ENCODE data around the gene CDHR3. TPM values are rescaled to one million over a fixed set of nuclear protein-coding genes. Genes with fewer than 3 reads are reported as not detected.

CDHR3 gene
- total and polyA plus RNA-seq, 3 donors from 2014 or later, result 3.8 to 8.5 (median 7.5) TPM

DNA sequence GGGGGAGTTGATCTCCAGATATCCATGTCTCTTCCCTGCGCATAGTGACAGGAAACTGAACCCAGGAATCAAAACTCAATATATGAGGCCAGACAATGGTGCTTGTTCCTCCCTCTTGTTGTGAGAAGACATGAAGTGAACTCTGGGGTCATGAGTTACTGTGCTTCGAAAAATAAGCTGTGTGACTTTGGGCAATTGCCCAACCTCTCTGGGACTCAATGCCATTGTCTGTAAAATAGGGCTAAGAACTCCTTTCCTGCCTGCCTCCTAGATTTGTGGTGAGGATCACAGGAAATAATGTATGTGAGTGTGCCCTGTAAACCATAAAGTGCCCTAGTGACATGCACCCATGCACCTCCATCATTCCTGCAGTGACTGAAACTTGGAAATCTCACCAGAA, 100.6 kb downstream of the CDHR3 start:
- H3K4me1 ChIP-seq, result peaks cover 21% of the 10 kb centered on the region
- intact Hi-C loops (cut with DNase I; ENCODE audit: low total_unique reads), result no loop called here
- no peak overlapping the region for H3K27ac ChIP-seq
- H3K27me3 ChIP-seq, result no peaks in the 10 kb centered on the region
- H3K9me3 ChIP-seq, result no peaks in the 10 kb centered on the region
- no peak for DNase-seq
- 82 to 90% methylated on average over 2 of the region's 2 CpGs for WGBS, 2 donors
- H3K36me3 ChIP-seq (ENCODE audit: low read depth, missing control alignments), result no peaks in the 10 kb centered on the region
- no peak for TF ChIP-seq CTCF (IDR thresholded peaks at IDR 0.05)
- TF ChIP-seq POLR2A (IDR thresholded peaks at IDR 0.05), result no peak
- no peak overlapping the region for H3K4me3 ChIP-seq

DNA sequence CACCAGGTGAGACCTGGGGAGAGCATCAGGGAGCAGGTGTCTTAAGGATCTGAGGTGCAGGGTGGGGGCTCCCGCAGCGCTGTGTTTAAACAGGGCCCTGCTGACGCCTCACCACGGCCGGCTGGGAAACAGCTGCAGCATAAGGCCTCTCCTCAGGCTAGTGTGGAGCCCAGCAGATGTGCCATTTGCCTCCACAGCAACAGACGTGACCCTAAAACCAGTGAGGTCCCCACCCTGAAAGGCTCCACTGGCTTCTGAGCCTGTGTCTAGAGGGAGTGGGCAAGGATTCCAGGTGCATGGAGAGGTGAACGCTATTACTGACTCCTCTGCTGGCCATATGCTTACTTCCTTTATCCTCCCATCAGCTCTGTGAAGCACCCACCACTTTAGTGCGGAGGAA, 101.3 kb downstream of the CDHR3 start:
- Histone ChIP-seq H3K4me3 (no peak overlapping the region), H3K9me3 (no peaks in the 10 kb centered on the region), H3K4me1 (peaks cover 21% of the 10 kb centered on the region), H3K36me3 (ENCODE audit: low read depth, missing control alignments) (no peaks in the 10 kb centered on the region), H3K27me3 (no peaks in the 10 kb centered on the region), H3K27ac (peak overlapping the region; percentile 25 to 72)
- WGBS, 2 donors, result 86 to 88% methylated on average over 8 of the region's 8 CpGs
- TF ChIP-seq CTCF (IDR thresholded peaks at IDR 0.05), result no peak
- intact Hi-C loops (cut with DNase I; ENCODE audit: low total_unique reads), result no loop called here
- DNase-seq, result no peak

DNA sequence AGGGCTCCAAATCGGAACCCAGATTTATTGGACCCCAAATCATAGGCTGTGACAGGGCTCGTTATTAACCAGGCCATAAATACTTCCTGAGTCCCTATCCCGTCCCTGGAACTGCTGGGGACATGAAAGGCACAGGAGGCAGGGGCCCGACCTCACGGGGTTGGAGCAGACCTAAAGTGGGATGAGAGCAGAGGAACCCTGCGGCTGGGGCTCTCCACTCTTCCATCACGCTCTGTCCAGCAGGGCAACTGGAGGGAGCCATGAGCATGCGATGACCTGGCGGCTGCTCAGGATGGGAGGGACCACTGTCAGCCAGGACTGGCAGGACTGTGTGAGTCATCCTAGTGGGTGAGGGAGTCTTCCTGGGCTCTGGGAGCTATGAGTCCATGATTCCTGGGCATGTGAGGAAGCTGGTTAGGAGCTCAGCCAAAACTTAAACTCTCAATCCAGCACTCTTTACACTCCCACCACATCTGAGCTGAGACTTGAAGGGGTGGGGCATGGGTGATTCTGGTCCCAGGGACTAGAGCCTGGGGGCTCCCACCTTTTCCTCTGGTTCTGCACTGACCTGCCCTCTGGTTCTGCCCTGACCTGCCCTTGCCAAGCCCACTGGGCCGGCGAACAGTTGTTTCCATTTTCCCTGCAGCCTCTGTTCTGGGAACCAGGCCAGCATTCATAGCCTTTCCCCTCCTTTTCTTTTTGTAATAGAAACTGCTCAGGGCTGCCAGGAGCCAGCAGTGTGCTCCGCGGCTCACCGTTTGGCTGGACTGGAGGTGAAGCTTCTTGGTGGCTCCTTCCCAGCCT, 101.9 kb downstream of the CDHR3 start:
- H3K27ac ChIP-seq, result peak overlapping the region; percentile 25 to 72
- TF ChIP-seq CTCF (IDR thresholded peaks at IDR 0.05) (no peak), POLR2A (IDR thresholded peaks at IDR 0.05) (no peak)
- H3K36me3 ChIP-seq (ENCODE audit: low read depth, missing control alignments), result no peaks in the 10 kb centered on the region
- H3K4me3 ChIP-seq, result no peak overlapping the region
- no peaks in the 10 kb centered on the region for H3K9me3 ChIP-seq
- H3K4me1 ChIP-seq, result peaks cover 21% of the 10 kb centered on the region
- WGBS, 2 donors, result 37 to 44% methylated on average over 12 to 14 of the region's 14 CpGs
- peak; percentile 91 for DNase-seq
- H3K27me3 ChIP-seq, result no peaks in the 10 kb centered on the region
- intact Hi-C loops (cut with DNase I; ENCODE audit: low total_unique reads), result no loop called here

DNA sequence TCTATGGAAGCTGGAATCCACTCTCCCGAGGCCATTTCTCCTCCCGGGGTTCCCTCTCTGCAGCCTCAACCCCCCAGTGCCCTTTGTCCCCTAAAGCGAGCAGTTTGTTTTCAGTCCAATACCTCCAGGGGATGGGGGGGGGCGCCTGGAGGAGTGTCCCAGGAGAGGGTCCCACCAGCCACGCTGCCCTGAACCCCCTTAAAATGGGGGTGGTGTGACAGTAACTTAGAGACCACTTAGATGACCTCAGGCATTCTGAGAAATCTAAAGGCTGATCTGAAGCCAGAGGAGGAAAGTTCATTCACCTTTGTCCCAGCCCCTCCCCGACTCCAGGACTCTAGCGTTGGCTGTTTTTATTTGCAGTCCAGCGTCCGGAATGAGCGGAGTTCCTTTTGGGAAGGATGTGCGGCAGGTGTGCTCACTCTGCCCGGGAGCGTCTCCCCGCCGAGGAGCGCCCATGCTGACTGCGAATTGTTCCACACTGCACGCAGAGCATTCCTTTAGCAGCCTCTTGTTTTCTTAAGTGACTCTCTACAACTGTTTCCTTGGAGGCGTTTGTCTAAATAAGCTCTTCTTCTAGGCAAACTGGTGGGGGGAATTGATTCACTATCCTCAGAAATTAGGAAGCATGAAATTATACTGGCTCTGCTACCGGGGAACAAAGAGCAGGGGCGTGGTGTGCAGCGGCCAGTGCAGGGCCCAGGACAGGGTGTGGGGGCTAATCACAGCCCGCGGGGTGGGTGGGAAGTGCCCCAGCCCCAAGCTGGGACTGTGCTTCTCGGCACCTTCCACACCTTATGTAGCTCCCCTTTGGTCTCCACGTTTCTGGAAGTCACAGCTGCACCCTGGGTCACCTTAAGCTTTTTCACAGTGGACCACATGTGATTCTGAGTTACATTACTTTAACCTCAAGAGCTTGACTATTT, 102.8 kb downstream of the CDHR3 start:
- no peaks in the 10 kb centered on the region for H3K36me3 ChIP-seq (ENCODE audit: low read depth, missing control alignments)
- intact Hi-C loops (cut with DNase I; ENCODE audit: low total_unique reads), result no loop called here
- no peak for TF ChIP-seq CTCF (IDR thresholded peaks at IDR 0.05)
- H3K9me3 ChIP-seq, result no peaks in the 10 kb centered on the region
- peaks cover 21% of the 10 kb centered on the region for H3K4me1 ChIP-seq
- no peak overlapping the region for H3K4me3 ChIP-seq
- DNase-seq, result no peak
- peak overlapping the region; percentile 25 to 72 for H3K27ac ChIP-seq
- H3K27me3 ChIP-seq, result no peaks in the 10 kb centered on the region
- WGBS, 2 donors, result 22 to 30% methylated on average over 23 to 26 of the region's 26 CpGs
